Measurements from ENCODE around the gene WDR20. TPM values are rescaled to one million over a fixed set of nuclear protein-coding genes. Genes with fewer than 3 reads are reported as not detected.
A peak's percentile ranks its signal among the peaks of the same experiment; 100 is the strongest.

WDR20 gene
- total RNA-seq, 4 donors from 2014 or later: 27.6 to 36.7 (median 33.6) TPM

DNA sequence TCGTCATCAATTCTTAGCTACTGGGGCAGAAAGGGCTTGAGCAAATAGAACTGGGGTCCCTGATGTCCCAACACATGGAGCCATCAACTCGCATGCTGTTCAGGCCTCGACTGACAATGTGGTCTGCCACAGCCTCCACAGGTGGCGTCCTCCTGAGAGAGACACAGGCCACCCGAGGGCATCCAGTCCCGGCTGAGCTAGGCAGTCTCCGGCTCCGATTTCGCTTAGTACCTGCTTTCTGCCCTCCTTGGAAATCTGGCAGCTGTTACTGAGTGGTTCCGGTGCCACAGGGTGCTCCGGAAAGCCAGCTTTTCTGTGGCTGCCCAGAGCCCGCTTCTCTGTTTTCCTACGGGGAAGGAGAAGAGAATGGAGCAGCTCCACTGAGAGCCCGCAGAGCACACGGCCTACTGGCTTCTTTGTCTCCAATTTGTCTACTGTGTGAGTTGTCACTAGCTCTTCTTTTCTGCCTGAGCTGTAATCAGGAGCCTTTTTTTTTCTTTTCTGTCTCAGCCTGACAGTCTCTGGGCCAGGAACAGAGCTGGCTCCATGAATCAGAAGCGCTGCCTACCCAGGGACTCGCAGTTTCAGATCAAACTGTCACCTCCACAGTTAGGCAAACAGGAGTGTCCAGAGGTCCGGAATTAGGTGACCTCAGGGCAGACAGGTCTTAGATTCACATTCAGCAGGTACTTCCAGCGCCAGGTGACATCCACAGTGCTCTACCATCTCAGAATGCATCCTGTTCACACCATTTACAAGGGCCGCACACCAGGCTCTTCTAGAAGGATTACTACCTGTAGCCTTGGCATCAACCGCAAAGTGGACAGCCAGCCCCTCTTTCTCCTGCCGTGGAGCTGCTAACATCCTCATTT is 92.0 kb downstream of the WDR20 start:
- TF ChIP-seq, protein P1, sequence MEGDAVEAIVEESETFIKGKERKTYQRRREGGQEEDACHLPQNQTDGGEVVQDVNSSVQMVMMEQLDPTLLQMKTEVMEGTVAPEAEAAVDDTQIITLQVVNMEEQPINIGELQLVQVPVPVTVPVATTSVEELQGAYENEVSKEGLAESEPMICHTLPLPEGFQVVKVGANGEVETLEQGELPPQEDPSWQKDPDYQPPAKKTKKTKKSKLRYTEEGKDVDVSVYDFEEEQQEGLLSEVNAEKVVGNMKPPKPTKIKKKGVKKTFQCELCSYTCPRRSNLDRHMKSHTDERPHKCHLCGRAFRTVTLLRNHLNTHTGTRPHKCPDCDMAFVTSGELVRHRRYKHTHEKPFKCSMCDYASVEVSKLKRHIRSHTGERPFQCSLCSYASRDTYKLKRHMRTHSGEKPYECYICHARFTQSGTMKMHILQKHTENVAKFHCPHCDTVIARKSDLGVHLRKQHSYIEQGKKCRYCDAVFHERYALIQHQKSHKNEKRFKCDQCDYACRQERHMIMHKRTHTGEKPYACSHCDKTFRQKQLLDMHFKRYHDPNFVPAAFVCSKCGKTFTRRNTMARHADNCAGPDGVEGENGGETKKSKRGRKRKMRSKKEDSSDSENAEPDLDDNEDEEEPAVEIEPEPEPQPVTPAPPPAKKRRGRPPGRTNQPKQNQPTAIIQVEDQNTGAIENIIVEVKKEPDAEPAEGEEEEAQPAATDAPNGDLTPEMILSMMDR (IDR thresholded peaks at IDR 0.05): no peak
- TF ChIP-seq POLR2A (IDR thresholded peaks at IDR 0.05): no peak
- no peak overlapping the region for H3K4me3 ChIP-seq
- no peak overlapping the region for H3K27ac ChIP-seq
- DNase-seq: no peak
- peaks cover 0 to 6% (median 0%) of the 10 kb centered on the region in 4 donors for H3K4me1 ChIP-seq
- H3K9me3 ChIP-seq: no peaks in the 10 kb centered on the region
- H3K36me3 ChIP-seq: no peaks in the 10 kb centered on the region
- H3K27me3 ChIP-seq: no peaks in the 10 kb centered on the region

DNA sequence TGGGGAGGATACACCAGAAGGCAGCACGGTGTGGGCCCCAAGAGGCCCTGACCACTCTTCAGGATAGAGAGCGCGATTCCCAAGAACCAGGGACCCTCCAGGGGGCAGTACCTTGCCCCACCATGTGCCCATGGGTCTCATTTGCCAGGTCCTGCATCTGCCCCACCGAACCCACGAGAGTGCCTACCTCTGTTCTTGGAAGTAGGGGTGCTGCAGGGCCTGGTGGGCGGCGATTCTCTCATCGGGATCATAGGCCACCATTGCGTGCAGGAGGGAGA is 92.6 kb downstream of the WDR20 start:
- Histone ChIP-seq H3K27ac (no peak overlapping the region), H3K4me3 (no peak overlapping the region), H3K36me3 (no peaks in the 10 kb centered on the region), H3K9me3 (no peaks in the 10 kb centered on the region), H3K4me1 (peaks cover 0 to 6% (median 0%) of the 10 kb centered on the region in 4 donors), H3K27me3 (no peaks in the 10 kb centered on the region)
- no peak for DNase-seq
- TF ChIP-seq, protein P1 (IDR thresholded peaks at IDR 0.05): no peak
- TF ChIP-seq POLR2A (IDR thresholded peaks at IDR 0.05): no peak

DNA sequence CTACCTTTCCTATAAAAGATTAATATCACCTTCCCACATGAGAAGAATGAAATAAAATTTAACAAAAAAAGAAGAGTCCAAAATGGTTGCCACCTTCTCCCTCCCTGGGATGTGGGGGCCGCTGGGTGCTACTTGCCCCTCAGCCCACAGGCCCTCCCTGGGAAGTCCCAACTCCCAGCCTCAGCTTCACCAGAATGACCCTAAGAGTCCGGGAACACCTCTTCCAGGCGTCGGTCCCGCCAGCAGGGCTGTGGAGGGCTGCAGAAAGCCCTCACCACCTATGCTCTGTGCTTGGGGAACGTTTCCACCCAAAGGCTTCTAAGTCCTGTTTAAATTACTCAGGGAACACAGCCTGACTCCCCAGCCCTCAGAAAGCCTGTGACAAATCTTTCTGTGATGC is 93.4 kb downstream of the WDR20 start:
- TF ChIP-seq POLR2A (IDR thresholded peaks at IDR 0.05): no peak
- TF ChIP-seq, protein P1 (IDR thresholded peaks at IDR 0.05): no peak
- Histone ChIP-seq H3K27ac (no peak overlapping the region), H3K4me3 (no peak overlapping the region), H3K4me1 (peaks cover 0 to 6% (median 0%) of the 10 kb centered on the region in 4 donors), H3K36me3 (no peaks in the 10 kb centered on the region), H3K27me3 (no peaks in the 10 kb centered on the region), H3K9me3 (no peaks in the 10 kb centered on the region)
- DNase-seq: no peak

DNA sequence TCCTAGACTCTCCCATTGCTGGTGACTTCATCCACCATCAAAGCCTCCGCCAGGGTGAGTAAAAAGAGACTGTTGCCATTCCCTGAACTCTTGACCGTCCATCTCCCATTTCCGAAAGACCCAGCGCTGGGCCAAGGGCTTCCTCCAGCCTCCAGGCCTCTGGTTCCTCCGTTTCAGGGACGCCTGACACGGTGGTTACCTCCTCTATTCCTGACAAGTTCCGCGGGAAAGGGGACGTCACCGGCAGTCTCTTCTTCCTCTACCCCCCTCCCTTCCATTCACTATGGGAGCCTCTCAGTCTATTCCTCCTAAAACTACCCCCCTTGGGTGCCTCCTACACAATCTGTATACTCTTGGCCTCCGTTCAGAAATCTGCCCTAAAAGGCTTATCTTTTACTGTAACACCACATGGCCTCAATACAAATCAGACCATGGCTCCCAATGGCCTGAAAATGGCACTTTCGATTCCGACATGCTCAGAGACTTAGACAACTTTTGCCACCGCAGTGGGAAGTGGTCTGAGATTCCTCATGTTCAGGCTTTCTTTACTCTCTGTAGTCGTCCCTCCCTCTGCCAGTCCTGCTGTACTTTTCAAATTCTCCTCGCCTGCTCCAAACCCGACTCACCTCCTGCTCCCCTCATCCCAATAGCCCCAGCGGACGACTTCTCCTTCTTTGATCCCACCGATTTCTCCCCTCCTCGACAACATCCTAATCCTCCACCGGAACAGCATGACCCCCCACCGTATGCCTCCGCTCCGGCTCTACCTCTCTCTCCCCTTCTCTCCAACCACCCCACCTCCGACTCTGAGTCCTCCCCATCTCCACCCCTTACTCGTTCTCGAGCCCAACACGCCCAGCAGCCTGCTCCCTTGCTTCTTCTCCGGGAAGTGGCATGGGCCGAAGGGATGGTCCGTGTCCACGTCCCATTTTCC is 94.9 kb downstream of the WDR20 start:
- no peak for TF ChIP-seq POLR2A (IDR thresholded peaks at IDR 0.05)
- TF ChIP-seq, protein P1 (IDR thresholded peaks at IDR 0.05): no peak
- no peak overlapping the region for H3K27ac ChIP-seq
- DNase-seq: no peak
- H3K4me1 ChIP-seq: peaks cover 0 to 6% (median 0%) of the 10 kb centered on the region in 4 donors
- H3K36me3 ChIP-seq: no peaks in the 10 kb centered on the region
- no peaks in the 10 kb centered on the region for H3K9me3 ChIP-seq
- H3K27me3 ChIP-seq: no peaks in the 10 kb centered on the region
- no peak overlapping the region for H3K4me3 ChIP-seq

DNA sequence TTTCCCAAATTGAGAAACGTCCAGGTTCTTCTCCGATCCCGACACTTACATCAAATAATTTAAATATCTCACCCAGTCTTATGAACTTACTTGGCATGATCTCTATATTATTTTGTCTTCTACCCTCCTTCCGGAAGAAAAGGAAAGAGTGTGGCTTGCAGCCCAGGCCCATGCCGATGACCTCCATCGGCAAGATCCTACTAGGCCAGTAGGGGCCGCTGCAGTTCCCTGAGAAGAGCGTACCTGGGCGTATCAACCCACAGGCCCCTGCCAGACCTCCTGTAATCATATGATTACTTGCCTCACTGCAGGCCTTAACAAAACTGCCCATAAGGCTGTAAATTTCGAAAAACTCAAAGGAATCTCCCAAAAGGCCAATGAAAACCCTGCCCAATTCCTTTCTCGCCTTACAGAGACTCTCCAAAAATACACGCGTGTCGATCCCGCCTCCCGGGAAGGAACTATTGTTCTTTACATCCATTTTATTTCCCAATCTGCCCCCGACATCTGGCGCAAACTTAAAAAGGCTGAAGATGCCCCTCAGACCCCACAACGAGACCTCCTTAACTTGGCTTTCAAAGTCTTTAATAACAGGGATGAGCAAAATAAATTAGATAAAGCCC is 95.7 kb downstream of the WDR20 start:
- Histone ChIP-seq H3K36me3 (no peaks in the 10 kb centered on the region), H3K9me3 (no peaks in the 10 kb centered on the region), H3K27me3 (no peaks in the 10 kb centered on the region), H3K27ac (no peak overlapping the region), H3K4me3 (no peak overlapping the region), H3K4me1 (peaks cover 0 to 6% (median 0%) of the 10 kb centered on the region in 4 donors)
- peak; percentile 74 to 94 (median 84) for DNase-seq
- TF ChIP-seq, protein P1 (IDR thresholded peaks at IDR 0.05): peak; percentile 37 to 87 (median 78)
- TF ChIP-seq POLR2A (IDR thresholded peaks at IDR 0.05): no peak

Data from Peyer's patch (tissue), 4 donors.